Diencephalon (tissue), 1 donor: ENCODE measurements around the gene PDHB. TPM values are rescaled to one million over a fixed set of nuclear protein-coding genes. Genes with fewer than 3 reads are reported as not detected.

Experiments
- total RNA-seq: library from RNA; depleted of rRNA; stranded (reverse); fragments of >200 nt; gene quantifications from one replicate; pipeline ENCODE4 v1.2.3, GENCODE V29; 2014

The PDHB gene
- 72.9 TPM for total RNA-seq

GRCh38 chr3:58433400-58434167 is at the start of gene PDHB:
Gene PDHB (minus strand): TSS chr3:58433832. CDS start chr3:58433809, 23 bp downstream.

Other genes starting within 250 kb of the PDHB start
- gene DNASE1L3, start 222.9 kb downstream of the PDHB start, total RNA-seq: not detected
- gene ABHD6, start 196.0 kb downstream of the PDHB start, total RNA-seq: 24.9 TPM
- 18.5 TPM for gene RPP14, start 127.6 kb downstream of the PDHB start, total RNA-seq
- 7.8 TPM for gene HTD2, start 127.3 kb downstream of the PDHB start, total RNA-seq
- 34.1 TPM for gene PXK, start 100.9 kb downstream of the PDHB start, total RNA-seq
- gene KCTD6, start 58.3 kb upstream of the PDHB start, total RNA-seq: 24.0 TPM
- gene ACOX2, start 103.4 kb upstream of the PDHB start, total RNA-seq: 5.1 TPM
- 25.1 TPM for gene FAM107A, start 143.6 kb upstream of the PDHB start, total RNA-seq
- gene FAM3D, start 232.9 kb upstream of the PDHB start, total RNA-seq: not detected